GM19463 (cell line): ENCODE measurements around the gene AGRN.
"Not testable (repeated sequence)": the region's sequence is repeated elsewhere in the genome, so short reads cannot be mapped to it uniquely, and the experiment has no call there.

Experiments used
- ATAC-seq: cut with Tn5 transposase; IDR thresholded peaks from one replicate; pipeline ENCODE4 v1.9.1; 2021; ENCODE audit warnings: mild to moderate bottlenecking, moderate library complexity; ENCODE audit not compliant: unreplicated experiment

Gene AGRN

DNA sequence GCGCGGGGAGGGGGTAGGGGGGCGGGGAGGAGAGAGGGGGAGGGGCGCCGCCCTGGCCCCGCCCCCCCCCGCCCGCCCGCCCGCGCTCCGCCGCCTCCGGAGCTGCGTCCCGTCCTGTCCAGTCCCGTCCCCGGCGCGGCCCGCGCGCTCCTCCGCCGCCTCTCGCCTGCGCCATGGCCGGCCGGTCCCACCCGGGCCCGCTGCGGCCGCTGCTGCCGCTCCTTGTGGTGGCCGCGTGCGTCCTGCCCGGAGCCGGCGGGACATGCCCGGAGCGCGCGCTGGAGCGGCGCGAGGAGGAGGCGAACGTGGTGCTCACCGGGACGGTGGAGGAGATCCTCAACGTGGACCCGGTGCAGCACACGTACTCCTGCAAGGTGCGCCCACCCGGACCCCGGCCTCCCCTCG lies at the start of gene AGRN:
Gene AGRN (plus strand): TSS at position 121 of the 405 bp plus-strand sequence. CDS start 53 bp downstream, at position 174.
- ATAC-seq: peak; percentile 27

DNA sequence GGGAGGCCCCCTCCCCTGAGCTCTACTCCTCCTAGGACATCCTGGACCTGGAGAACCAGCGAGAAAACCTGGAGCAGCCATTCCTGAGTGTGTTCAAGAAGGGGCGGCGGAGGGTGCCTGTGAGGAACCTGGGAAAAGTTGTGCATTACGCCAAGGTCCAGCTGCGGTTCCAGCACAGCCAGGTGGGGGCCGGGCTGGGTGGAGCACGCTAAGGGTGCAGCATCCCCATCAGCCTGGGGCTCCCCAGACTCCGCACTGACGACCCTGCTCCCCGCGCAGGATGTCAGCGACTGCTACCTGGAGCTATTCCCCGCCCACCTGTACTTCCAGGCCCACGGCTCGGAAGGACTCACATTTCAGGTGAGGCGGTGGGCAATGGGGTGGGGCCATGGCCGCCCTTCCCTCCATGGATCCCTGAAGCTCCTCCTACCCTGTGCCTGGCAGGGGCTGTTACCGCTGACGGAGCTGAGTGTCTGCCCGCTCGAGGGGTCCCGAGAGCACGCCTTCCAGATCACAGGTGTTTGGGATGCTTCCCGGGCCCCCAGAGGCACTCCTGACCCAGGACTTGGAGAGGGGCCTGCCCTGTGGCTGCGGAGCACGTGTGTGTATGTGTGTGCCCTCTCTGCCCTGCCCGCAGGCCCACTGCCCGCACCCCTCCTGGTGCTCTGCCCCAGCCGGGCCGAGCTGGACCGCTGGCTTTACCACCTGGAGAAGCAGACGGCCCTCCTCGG lies 49.5 kb upstream of the AGRN start:
- no peak for ATAC-seq

DNA sequence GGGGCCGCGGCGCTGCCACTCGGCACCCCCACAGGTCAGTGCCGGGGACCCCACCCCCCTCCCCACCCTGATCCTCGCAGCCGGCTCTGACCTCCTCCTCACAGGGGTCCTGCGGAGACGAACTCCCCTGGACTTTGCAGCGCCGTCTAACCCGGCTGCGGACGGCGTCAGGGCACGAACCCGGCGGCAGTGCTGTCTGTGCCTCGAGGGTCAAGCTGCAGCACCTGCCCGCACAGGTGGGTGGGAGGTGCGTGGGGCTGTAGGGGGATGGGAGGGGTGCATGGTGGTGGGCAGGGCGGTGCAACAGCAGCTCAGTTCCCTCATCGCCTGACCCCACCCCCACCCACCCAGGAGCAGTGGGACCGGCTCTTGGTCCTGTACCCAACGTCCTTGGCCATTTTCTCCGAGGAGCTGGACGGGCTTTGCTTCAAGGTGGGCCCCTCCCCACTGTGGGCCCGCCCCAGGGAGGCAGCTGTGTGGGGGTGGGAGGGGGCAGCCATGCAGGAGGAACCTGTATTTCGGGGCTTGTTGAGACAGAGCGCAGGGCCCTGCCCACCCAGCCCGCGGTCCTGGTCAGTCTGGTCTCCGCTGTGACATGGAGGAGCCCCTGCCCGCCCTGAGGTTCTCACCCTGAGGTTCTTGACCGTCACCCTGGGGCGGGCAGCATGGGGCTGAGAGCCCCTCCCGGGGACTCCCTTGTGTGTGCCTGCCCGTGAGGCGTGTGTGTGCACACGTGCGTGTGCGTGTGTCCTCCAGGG lies 48.8 kb upstream of the AGRN start:
- no peak for ATAC-seq

DNA sequence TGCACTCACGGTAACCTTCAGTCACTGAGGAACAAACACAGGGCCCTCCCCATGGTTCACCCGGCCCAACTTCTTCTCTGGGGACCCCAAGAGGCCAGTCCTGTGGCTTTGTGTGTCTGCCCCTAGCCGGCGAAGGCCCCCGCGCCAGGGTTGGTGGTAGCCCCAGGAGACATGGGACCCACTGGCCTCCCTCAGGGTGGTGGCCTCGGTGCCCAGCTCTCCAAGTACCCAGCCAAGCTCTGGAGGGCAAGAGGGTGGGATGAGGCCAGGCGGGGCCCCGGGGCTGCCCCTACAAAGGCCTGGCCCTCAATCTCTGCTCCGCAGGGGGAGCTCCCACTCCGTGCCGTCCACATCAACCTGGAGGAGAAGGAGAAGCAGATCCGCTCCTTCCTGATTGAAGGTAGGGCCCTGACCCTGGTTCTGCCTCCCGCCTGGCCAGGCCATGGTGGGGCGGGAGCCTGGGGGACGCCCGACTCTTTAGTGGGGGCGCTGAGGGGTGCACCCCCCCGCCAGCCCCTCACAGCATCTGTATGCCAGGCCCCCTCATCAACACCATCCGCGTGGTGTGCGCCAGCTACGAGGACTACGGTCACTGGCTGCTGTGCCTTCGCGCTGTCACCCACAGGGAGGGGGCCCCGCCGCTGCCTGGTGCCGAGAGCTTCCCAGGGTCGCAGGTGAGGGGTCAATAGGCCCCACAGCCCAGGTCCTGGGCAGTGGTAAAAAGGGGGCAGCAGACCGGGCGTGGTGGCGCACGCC lies 48.0 kb upstream of the AGRN start:
- ATAC-seq: no peak

DNA sequence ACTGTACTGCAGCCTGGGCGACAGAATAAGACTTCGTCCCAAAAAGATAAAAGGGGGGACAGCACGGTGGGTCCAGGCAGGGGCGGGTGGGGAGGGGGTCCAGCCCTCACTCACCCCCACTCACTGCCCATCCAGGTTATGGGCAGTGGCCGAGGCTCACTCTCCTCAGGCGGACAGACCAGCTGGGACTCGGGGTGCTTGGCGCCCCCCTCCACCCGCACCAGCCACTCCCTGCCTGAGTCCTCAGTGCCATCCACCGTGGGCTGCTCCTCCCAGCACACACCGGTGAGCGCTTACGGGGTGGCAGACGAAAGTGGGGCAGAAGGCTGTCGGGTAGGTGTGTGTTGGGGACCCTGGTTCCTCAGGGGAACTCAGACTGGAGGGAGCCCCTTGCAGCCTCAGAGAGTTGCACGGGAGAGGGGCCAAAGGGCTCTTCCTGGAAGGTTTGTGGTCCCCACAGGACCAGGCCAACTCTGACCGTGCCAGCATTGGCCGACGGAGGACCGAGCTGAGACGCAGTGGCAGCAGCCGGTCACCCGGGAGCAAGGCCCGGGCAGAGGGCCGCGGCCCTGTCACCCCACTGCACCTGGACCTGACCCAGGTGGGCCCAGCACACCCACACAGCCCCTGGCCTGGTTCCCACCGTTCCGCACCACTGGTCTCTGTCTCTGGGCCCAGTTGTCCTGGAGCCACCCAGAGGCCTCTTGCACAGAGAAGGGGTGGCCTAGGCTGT lies 47.0 kb upstream of the AGRN start:
- no peak for ATAC-seq

DNA sequence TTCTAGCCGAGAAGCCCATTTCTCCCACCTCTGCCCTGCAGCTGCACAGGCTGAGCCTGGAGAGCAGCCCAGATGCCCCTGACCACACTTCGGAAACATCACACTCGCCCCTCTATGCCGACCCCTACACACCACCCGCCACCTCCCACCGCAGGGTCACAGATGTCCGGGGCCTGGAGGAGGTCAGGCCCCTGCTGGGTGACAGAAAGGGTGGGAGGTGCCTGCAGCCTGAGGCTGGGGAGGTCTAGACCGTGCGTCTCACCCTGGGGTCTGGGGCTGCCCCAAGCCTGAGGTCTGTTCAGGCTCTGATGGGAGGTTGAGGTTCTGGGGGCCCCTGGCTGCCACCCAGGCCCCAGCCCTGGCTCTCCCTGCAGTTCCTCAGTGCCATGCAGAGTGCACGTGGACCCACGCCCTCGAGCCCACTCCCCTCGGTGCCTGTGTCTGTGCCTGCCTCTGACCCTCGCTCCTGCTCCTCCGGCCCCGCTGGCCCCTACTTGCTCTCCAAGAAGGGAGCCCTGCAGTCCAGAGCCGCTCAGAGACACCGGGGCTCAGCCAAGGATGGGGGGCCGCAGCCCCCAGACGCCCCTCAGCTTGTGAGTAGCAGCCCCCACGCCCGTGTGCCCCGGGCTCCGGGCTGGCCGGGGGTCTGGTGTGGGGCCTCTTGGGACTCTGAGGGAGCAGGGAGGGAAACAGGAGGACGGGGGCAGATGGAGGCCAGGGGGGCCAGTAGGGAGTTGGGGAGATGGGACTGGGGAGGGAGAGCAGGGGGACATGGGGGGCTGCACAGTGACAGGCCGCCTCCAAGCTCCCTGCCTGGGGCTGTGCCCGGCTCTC lies 46.2 kb upstream of the AGRN start:
- ATAC-seq: no peak

DNA sequence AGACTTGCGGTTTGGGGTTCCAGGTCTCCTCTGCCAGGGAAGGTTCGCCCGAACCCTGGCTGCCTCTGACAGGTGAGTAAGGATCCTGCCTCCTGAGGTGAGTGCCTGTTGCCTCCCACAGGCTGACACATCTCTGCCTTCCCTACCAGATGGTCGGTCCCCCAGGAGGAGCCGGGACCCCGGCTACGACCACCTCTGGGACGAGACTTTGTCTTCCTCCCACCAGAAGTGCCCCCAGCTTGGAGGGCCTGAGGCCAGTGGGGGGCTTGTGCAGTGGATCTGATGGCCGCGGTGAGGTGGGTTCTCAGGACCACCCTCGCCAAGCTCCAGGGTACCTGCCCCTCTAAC lies 45.7 kb upstream of the AGRN start:
- no peak for ATAC-seq

DNA sequence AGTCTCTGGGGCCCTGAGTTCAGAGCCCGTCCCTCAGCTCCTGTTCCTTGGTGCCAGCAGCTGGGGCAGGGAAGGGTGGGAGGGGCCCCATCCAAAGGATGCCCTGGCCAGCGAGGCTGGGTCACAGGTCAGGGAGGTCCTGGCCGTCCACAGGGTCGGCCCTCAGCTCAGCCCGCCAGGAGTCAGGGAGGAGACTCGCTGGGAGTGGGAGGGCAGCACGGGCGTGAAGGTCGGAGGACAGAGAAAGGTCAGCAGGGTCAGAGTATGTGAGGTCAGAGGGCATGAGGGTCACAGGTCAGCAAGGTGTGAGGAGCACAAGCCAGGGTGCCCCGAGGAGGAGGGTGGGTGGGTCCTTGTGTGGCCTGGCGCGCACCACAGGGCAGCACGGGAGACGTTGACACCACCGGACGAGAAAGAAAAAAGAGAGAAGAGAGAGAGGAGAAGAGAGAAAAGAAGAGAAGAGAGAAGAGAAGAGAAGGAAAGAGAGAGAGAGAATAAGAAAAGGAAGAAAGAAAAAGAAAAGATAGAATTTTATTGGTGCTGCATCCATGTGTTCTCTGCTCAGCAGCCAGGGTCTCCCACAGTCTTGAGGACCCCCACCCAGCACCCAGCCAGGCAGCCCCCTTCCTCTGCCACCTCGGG lies 45.1 kb upstream of the AGRN start:
- ATAC-seq: no peak

DNA sequence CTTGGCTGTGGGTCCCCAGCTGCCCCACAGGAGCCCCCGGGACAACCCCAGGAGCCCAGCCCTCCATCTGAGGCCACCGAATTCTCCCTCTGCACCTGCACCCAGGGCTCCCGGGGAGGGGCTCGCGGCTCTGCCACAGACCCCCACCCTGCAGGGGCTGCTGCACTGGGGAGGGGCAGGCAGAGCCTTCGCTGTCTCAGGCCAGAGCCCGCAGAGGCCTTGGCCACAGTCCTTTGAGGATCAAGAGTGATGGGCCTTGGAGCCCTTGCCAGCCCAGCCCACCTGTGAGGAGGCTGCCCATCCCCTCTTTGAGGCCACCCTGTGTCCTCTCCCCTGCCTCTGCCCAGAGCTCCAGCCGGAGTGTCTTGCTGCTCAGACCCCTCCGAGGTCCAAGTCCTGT lies 44.6 kb upstream of the AGRN start:
- no peak for ATAC-seq

DNA sequence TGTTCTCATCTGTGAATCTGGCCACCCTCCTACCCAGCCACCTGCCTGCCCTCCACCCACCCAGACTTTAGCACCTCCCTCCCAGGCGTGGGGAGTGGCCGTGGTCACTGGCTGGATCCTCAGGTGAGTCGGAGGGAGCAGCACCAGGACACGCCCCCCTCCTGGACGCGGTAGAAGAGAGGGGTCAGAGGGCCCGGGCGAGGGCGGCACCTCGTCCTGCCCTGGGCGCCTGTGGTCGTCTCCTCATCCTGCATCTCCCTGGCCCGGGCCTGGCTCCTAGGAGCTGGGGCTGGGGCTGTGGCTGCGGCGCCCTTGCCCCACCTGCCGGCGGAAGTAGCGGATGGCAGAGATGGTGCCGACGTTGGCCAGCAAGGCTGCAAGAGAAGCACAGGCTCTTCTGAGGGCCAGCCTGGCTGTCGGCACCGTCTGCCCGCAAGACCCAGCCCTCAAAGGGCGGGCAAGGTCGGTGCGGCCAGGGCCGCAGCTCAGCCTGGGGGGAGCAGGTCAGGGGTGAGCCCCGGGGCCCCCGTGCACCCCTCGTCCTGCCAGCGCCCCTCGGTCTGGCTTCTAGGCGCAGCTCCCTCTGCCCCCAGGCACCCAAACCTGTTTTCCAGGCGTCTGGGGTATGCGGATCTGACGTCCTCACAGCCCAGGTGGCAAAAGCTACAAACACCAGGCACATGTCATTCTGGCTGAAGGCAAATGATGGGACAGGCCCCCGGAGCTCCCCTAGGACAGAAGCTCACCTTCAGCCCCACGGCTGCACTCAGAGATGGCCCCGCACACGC lies 43.8 kb upstream of the AGRN start:
- no peak for ATAC-seq

DNA sequence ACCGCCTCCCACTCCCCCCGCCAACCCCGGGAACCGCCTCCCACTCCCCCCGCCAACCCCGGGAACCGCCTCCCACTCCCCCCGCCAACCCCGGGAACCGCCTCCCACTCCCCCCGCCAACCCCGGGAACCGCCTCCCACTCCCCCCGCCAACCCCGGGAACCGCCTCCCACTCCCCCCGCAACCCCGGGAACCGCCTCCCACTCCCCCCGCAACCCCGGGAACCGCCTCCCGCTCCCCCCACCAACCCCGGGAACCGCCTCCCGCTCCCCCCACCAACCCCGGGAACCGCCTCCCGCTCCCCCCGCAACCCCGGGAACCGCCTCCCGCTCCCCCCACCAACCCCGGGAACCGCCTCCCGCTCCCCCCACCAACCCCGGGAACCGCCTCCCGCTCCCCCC lies 43.1 kb upstream of the AGRN start:
- not testable (repeated sequence) for ATAC-seq

DNA sequence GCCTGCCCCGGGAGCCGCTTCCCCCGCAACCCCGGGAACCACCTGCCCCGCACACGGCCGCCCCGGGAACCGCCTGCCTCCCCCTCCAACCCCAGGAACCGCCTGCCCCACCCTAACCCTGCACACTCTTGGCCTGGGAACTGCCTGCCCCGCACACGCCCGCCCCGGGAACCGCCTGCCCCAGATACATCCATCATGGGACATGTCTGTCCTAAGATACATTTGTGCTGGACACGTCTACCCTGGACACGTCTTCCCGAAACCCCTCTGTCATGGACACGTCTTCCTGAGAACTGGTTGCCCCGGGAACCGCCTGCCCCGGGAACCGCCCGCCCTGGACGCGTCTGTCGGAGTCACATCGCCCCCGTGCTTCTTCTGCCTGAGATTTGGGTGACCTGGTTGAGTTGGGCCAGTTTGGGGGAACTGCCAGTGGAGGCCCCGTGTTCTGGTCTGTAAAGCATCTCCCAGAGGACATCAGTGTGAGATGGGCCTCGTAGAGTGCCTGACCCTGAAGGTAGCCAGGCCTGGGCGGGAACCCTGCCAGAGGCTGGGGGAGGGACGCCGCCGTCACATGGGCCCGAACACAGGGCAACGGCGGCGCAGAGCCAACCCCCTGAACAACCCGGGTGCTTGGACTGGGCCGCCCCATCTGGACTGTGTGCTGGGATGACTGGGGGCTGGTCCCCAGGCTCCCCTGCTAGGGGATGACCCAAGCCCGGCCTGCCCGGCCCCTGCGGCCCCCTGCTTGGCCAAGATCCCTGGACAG lies 41.7 kb upstream of the AGRN start:
- ATAC-seq: no peak

DNA sequence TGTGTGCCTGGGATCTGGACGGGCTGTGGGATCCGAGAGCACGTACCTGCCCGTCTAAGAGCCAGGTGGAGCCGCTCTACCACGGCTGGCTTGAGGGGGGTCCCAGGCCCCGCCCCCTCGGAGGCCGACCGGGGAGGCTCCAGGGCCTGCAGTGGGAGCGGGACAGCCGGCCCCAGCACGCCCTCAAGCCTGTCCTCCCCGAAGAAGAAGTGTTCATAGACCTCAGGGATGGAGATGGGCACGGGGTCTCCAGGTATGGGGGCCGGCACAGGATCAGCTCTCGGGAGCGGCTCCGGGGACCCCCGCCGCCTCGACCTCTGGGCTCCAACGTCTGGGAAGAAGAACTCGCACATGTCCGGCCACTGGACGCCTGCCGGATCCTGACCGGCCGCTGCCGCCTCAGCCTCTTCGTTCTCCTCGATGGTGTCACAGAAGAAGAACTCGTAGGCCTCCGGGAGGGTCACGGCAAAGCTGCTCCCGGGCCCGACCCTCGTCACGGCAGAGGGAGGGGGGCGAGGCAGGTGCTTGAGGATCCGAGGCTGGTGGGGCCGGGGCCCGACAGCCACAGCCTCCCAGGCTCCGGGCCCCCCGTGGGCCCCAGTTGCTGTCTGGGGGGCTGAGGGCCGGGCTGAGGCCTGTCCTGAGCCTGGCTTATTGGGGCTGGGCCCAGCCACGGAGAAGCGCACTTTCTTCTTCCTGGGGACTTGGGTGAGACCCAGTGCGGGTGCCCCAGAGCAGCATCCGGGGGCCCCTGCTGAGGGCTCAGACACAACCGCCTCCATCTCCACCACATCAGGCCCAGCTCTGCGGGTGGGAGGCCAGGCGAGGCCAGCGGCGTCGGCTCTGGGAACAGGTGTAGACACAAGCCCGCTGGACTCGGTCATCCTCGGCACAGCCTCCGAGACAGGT lies 40.8 kb upstream of the AGRN start:
- ATAC-seq: no peak

DNA sequence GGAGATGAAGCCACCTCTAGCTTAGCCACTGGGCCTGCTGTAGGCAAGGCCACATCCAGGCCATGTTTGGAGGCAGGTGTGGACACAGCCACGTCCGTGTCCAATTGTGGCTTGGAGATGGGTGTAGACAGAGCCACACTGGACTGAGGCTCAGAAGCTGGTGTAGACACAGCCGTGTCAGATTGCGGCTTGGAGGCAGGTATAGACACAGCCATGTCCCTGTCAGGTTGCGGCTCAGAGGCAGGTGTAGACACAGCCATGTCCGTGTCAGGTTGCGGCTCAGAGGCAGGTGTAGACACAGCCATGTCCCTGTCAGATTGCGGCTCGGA lies 40.2 kb upstream of the AGRN start:
- ATAC-seq: no peak

DNA sequence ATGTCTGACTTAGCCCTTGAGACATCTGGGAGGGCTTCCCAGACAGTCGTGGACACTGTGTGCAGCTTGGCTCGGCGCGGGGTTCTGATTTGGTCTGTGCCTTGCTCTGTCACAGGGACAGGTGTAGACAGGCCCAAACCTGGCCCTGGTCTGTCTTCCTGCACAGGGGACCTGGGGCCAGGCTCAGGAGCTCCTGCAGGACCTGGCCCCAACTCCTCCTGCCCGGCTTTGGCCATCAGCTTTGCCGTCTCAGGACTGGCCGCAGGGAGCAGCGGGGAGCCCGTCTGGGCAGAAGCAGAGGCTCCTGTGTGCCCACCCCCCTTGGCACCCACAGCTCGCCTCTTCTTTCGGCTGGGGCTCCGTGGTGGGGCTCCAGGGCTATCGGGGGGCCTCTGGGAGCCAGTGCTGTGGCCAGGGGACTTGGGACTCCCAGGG lies 39.8 kb upstream of the AGRN start:
- ATAC-seq: no peak

DNA sequence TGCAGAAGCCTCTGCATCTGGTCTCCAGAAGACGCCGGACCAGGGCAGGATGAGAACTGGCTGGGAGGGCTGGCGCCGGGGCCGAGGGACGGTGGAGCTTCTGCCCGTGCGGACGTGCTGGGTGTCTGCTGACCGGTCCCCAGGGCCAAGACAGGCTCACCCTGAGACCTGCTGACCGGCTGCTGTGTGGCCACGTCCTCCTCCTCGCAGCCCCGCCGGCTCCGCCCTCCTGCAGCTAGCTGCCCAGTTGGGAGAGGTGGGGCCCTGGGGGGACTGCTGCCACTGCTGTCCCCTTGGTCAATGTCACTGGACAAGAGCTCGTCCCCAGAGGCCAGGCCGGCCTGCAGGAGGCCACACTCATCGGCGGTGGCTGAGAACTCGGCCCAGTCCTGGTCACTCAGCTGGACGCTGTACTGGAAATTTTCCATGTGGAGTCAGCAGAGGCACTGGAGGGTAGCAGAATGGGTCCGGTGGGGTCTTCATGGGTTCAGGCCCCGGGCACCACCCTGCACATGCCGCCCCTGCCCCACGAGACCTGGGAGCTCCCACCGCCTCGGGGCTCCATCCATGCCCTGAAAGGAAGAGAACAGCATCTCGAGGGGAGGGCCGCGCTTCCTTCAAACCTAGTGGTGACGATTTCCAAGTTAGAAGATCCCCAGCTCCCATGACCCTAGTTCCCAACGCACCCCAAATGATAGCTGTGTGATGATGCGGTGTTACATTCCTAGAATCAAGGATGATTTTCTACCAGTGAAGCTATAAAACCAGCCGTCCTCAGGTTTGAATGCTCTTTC lies 39.1 kb upstream of the AGRN start:
- no peak for ATAC-seq
